Measurements from ENCODE around the gene ADD1. TPM values are rescaled to one million over a fixed set of nuclear protein-coding genes. Genes with fewer than 3 reads are reported as not detected.

The ADD1 gene
- total RNA-seq, 1 donor from 2014 or later = 240 TPM

GRCh38 chr4:2818351-2818939 lies 25.2 kb upstream of the ADD1 start:
- H3K4me1 Mint-ChIP-seq (ENCODE audit: low read depth) = peaks cover 18% of the 10 kb centered on the region
- no peak for TF ChIP-seq CTCF (IDR thresholded peaks at IDR 0.05)
- peaks cover 14% of the 10 kb centered on the region for H3K36me3 Mint-ChIP-seq (ENCODE audit: low read depth)
- no peak overlapping the region for H3K27ac Mint-ChIP-seq (ENCODE audit: unreplicated experiment)
- DNase-seq (ENCODE audit: low spot score) = no peak
- H3K4me3 Mint-ChIP-seq (ENCODE audit: unreplicated experiment) = peak overlapping the region; percentile 61
- no peaks in the 10 kb centered on the region for H3K27me3 Mint-ChIP-seq (ENCODE audit: low read depth)
- peaks cover 11% of the 10 kb centered on the region for H3K9me3 Mint-ChIP-seq (ENCODE audit: low read depth)

GRCh38 chr4:2819244-2820215 lies 24.1 kb upstream of the ADD1 start:
- no peak for TF ChIP-seq CTCF (IDR thresholded peaks at IDR 0.05)

GRCh38 chr4:2820216-2820982 lies 23.2 kb upstream of the ADD1 start:
- Mint-ChIP-seq H3K4me3 (ENCODE audit: unreplicated experiment) (no peak overlapping the region), H3K36me3 (ENCODE audit: low read depth) (peaks cover 20% of the 10 kb centered on the region)

More at GRCh38 chr4:2819244-2820215, 24.1 kb upstream of the ADD1 start:
- H3K27ac Mint-ChIP-seq (ENCODE audit: unreplicated experiment) = peak overlapping the region; percentile 6
- peak; percentile 46 for DNase-seq (ENCODE audit: low spot score)
- peak overlapping the region; percentile 61 for H3K4me3 Mint-ChIP-seq (ENCODE audit: unreplicated experiment)
- H3K4me1 Mint-ChIP-seq (ENCODE audit: low read depth) = peaks cover 16% of the 10 kb centered on the region
- peaks cover 11% of the 10 kb centered on the region for H3K9me3 Mint-ChIP-seq (ENCODE audit: low read depth)
- H3K36me3 Mint-ChIP-seq (ENCODE audit: low read depth) = peaks cover 17% of the 10 kb centered on the region
- H3K27me3 Mint-ChIP-seq (ENCODE audit: low read depth) = no peaks in the 10 kb centered on the region

GRCh38 chr4:2822461-2823300 lies 21.0 kb upstream of the ADD1 start:
- H3K4me3 Mint-ChIP-seq (ENCODE audit: unreplicated experiment) = no peak overlapping the region
- no peak for TF ChIP-seq CTCF (IDR thresholded peaks at IDR 0.05)

More at GRCh38 chr4:2820216-2820982, 23.2 kb upstream of the ADD1 start:
- no peaks in the 10 kb centered on the region for H3K27me3 Mint-ChIP-seq (ENCODE audit: low read depth)
- peaks cover 16% of the 10 kb centered on the region for H3K4me1 Mint-ChIP-seq (ENCODE audit: low read depth)
- DNase-seq (ENCODE audit: low spot score) = peak; percentile 72
- H3K9me3 Mint-ChIP-seq (ENCODE audit: low read depth) = peaks cover 11% of the 10 kb centered on the region
- H3K27ac Mint-ChIP-seq (ENCODE audit: unreplicated experiment) = no peak overlapping the region
- TF ChIP-seq CTCF (IDR thresholded peaks at IDR 0.05) = no peak

More at GRCh38 chr4:2822461-2823300, 21.0 kb upstream of the ADD1 start:
- Mint-ChIP-seq H3K4me1 (ENCODE audit: low read depth) (peaks cover 8% of the 10 kb centered on the region), H3K27me3 (ENCODE audit: low read depth) (no peaks in the 10 kb centered on the region), H3K9me3 (ENCODE audit: low read depth) (no peaks in the 10 kb centered on the region), H3K36me3 (ENCODE audit: low read depth) (peaks cover 20% of the 10 kb centered on the region), H3K27ac (ENCODE audit: unreplicated experiment) (no peak overlapping the region)
- DNase-seq (ENCODE audit: low spot score) = peak; percentile 80
